ENCODE measurements around the gene CCDC86. TPM values are rescaled to one million over a fixed set of nuclear protein-coding genes. Genes with fewer than 3 reads are reported as not detected.

Gene CCDC86
- total and polyA plus RNA-seq, 2 of the 4 experiments (the other 2 are of a cell fraction) = 9.5 to 34.0 TPM

- TF ChIP-seq SMC3 (IDR thresholded peaks at IDR 0.05; ENCODE audit: low read depth, low read length) = peak; percentile 19; the same call in 1 of the 2 replicates
- no peak for TF ChIP-seq MAFK (IDR thresholded peaks at IDR 0.05; ENCODE audit: low read depth, low read length)
- no peak for TF ChIP-seq RAD21 (IDR thresholded peaks at IDR 0.05; ENCODE audit: low read length)
- TF ChIP-seq FOS (IDR thresholded peaks at IDR 0.05; ENCODE audit: low read depth, low read length) = no peak
- TF ChIP-seq CTCF (conservative IDR thresholded peaks at IDR 0.05; ENCODE audit: low read depth, low read length) = peak; percentile 34
- TF ChIP-seq BHLHE40 (IDR thresholded peaks at IDR 0.05; ENCODE audit: low read depth, low read length) = no peak
- TF ChIP-seq ELK1 (IDR thresholded peaks at IDR 0.05; ENCODE audit: borderline replicate concordance, low read depth, low read length) = no peak
- TF ChIP-seq NFE2L2 (IDR thresholded peaks at IDR 0.05; ENCODE audit: low read depth, low read length) = no peak
- TF ChIP-seq CEBPB (IDR thresholded peaks at IDR 0.05; ENCODE audit: low read depth, low read length) = no peak
- no peak for TF ChIP-seq USF2 (IDR thresholded peaks at IDR 0.05; ENCODE audit: low read depth, low read length)
- TF ChIP-seq MXI1 (IDR thresholded peaks at IDR 0.05; ENCODE audit: borderline replicate concordance, low read depth, low read length) = no peak
- TF ChIP-seq RFX5 (IDR thresholded peaks at IDR 0.05; ENCODE audit: low read depth, low read length) = no peak
- TF ChIP-seq CHD1 (IDR thresholded peaks at IDR 0.05; ENCODE audit: low read depth, low read length) = no peak
- H3K4ac ChIP-seq (ENCODE audit: low read depth, low read length) = no peak overlapping the region
- no peak overlapping the region for H2AK9ac ChIP-seq (replicated peaks; ENCODE audit: low read depth, low read length, poor library complexity)
- ATAC-seq (ENCODE audit: low read depth) (0 out of 2 replicates have a peak, but pooled peaks have one; percentile 19), DNase-seq (peak; percentile 28)
- H2AFZ ChIP-seq (replicated peaks; ENCODE audit: low read length, poor library complexity) = no peak overlapping the region
- in situ Hi-C loops (cut with MboI; ENCODE audit: low sequenced_read_pairs) (loop anchor here (5.0 kb wide), 1 partner anchor 54 kb away; no protein-coding TSS in a partner anchor), intact Hi-C loops (cut with micrococcal nuclease) (loop anchor here (2.0 kb wide), 1 partner anchor 49 kb away; no protein-coding TSS in a partner anchor), dilution Hi-C loops (cut with HindIII; ENCODE audit: low sequenced_read_pairs, unreplicated experiment) (no loop called here)
- no peak overlapping the region for H2BK15ac ChIP-seq (ENCODE audit: low read depth, low read length)
- H3K27me3 ChIP-seq (ENCODE audit: control insufficient read depth, insufficient read depth, low read length) = peaks cover 18% of the 10 kb centered on the region
- no peaks in the 10 kb centered on the region for H3K9me3 ChIP-seq (ENCODE audit: control insufficient read depth, insufficient read depth, low read length)
- peaks cover 0 to 17% of the 10 kb centered on the region in 2 experiments; a peak in 3 of 4 replicates for H3K79me1 ChIP-seq (ENCODE audit: low read depth in 1 of 2, low read length in 2 of 2)
- peaks cover 11% of the 10 kb centered on the region for H3K4me1 ChIP-seq (ENCODE audit: control insufficient read depth, insufficient read depth, low read length)
- 80% methylated on average over 5 of the region's 7 CpGs; no CpG with 5 or more reads in 1 of the 2 experiments for WGBS, 2 experiments (ENCODE audit: extremely low coverage in 2 of 2, insufficient read length in 1 of 2)
- H3K36me3 ChIP-seq (ENCODE audit: control insufficient read depth, insufficient read depth, low read length) = no peaks in the 10 kb centered on the region
- H4K5ac ChIP-seq (ENCODE audit: low read depth, low read length) = no peak overlapping the region
- no peak overlapping the region for H3K9ac ChIP-seq (ENCODE audit: low read depth, low read length)
- H2BK120ac ChIP-seq (ENCODE audit: low read depth, low read length) = no peak overlapping the region
- no peak overlapping the region for H2BK20ac ChIP-seq (ENCODE audit: low read depth, low read length)
- no peak overlapping the region for H4K91ac ChIP-seq (ENCODE audit: insufficient read depth, low read depth, low read length)
- POLR2A ChIA-PET (ENCODE audit: unreplicated experiment) = no interaction called here
- H3K23ac ChIP-seq (ENCODE audit: low read depth, low read length) = no peak overlapping the region
- no peak overlapping the region for H3K27ac ChIP-seq (ENCODE audit: insufficient read depth, low read length)
- H3K4me3 ChIP-seq (ENCODE audit: insufficient read depth, low read depth, low read length) = no peak overlapping the region
- H2BK5ac ChIP-seq (ENCODE audit: low read depth, low read length, poor library complexity, severe bottlenecking) = no peak overlapping the region
- no peak overlapping the region for H3K18ac ChIP-seq (ENCODE audit: low read depth, low read length)
- H3K14ac ChIP-seq (replicated peaks; ENCODE audit: low read depth, low read length) = no peak overlapping the region
- no peak overlapping the region for H2AK5ac ChIP-seq (ENCODE audit: low read depth, low read length)
- H4K20me1 ChIP-seq (ENCODE audit: insufficient read depth, low read length) = no peaks in the 10 kb centered on the region
- no peak overlapping the region for H3K56ac ChIP-seq (ENCODE audit: extremely low read depth, insufficient read depth, low read length)
- BruUV-seq (replicated peaks) = no TSS peak
- CTCF ChIA-PET = interaction anchor here (0.6 to 2.5 kb wide), 4 partner anchors 23 to 60 kb away, joined by 3 to 11 read pairs (median 5); no protein-coding TSS in a partner anchor
- peaks cover 8% of the 10 kb centered on the region for H3K9me1 ChIP-seq (ENCODE audit: insufficient read depth, low read length)
- H3K4me2 ChIP-seq (ENCODE audit: low read depth, low read length) = no peak overlapping the region
- no peak overlapping the region for H4K8ac ChIP-seq (ENCODE audit: low read depth in 2 of 2, low read length in 2 of 2)
Measured at GRCh38 chr11:60838132-60838531, 3.8 kb upstream of the CCDC86 start.

Data from IMR-90 (cell line).